Inflammatory macrophage (primary cell): ENCODE measurements around the gene ZNF526.
A peak's percentile ranks its signal among the peaks of the same experiment; 100 is the strongest.
"Not testable (repeated sequence)": the region's sequence is repeated elsewhere in the genome, so short reads cannot be mapped to it uniquely, and the experiment has no call there.

Experiments used
- DNase-seq, 2 donors: peaks; one replicate each; pipeline ENCODE4 v3.0.0-alpha.2; 2020 to 2022

Gene ZNF526

GRCh38 chr19:42266928-42267603 lies 47.0 kb downstream of the ZNF526 start:
- DNase-seq = not testable (repeated sequence)

GRCh38 chr19:42267644-42268141 lies 47.6 kb downstream of the ZNF526 start:
- no peak for DNase-seq

DNA sequence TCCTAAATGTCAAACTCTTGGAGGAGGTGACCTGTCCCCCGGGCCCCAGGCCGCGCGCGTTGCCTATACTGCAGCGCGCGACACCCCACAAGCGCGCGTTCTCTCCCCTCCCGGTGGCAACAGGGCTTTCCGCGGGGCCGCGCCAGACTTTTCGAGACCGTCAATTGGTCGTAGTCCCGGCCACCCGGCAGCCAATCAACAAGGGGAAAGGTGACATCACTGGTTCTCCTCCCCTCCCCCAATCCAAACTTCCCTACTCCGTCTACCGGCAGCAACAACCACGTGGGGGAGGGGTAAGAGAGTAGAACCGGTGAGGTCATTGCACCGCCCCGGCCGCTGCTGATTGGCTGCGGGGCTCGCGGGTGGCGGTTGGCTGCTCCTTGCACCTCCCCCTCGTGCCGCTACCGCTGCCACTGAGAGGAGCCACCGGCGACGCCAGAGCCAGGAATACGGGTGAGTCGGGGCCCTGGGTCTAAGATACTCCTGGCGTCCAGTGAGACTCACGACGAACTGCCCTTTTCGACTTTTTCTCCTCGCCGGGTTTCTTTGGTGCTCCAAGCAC lies 48.1 kb downstream of the ZNF526 start:
- DNase-seq = peak; percentile 99 to 100

- peak; percentile 100 for DNase-seq
Observed at GRCh38 chr19:42268704-42269477, 48.8 kb downstream of the ZNF526 start, which contains the start of gene CIC. Gene CIC, plus strand, starts transcription at chr19:42269252. Its CDS starts 2,532 bp downstream, at chr19:42271784.

GRCh38 chr19:42269478-42270345 lies 49.6 kb downstream of the ZNF526 start:
- no peak for DNase-seq

DNA sequence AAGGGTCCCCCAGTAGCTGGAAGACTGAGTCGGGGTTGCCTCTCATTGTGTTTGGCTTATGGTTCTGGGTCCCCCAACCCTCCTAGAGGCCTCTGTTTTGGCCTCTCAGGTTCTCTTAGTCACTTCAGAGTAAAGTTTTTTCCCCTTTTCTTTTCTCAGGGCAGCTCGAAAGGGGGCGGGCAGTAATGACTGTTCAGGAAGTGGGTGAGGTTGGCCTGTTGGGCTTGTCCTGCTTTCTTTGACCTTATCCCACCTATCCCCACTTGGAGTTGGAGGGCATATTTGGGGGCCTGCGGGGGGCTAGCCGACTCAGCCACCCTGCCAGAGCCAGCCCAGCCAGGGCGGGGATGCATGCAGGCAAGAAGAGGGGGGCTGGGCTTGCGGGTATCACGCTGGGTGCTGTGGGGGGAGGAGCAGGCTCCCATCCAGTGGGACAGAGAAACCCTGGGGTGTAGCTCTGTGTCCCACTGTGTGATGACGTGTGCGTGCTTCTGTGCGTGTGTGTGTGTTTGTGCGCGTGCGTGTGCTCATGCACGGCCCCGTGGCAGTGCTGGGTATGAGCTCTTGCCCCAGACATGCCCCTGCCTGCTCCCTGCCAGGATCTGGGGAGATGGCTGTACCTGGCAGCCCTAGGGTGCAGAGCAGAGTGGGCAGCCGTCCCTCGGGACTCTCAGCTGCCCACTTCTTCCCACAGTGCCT lies 50.4 kb downstream of the ZNF526 start:
- DNase-seq = peak; percentile 55 to 60

GRCh38 chr19:42271045-42271419 lies 50.9 kb downstream of the ZNF526 start:
- DNase-seq = no peak

GRCh38 chr19:42271861-42272534 lies 51.9 kb downstream of the ZNF526 start:
- no peak for DNase-seq

DNA sequence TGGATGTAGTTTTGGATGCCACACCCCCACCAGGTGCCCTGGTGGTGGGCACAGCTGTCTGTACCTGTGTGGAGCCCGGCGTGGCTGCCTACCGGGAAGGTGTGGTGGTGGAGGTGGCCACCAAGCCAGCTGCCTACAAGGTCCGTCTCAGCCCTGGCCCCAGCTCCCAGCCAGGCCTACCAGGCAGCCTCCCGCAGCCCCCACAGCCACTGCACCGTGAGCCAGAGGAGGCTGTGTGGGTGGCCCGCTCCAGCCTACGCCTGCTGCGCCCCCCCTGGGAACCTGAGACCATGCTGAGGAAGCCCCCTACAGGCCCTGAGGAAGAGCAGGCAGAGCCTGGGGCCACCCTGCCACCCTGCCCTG lies 52.4 kb downstream of the ZNF526 start:
- no peak for DNase-seq

DNA sequence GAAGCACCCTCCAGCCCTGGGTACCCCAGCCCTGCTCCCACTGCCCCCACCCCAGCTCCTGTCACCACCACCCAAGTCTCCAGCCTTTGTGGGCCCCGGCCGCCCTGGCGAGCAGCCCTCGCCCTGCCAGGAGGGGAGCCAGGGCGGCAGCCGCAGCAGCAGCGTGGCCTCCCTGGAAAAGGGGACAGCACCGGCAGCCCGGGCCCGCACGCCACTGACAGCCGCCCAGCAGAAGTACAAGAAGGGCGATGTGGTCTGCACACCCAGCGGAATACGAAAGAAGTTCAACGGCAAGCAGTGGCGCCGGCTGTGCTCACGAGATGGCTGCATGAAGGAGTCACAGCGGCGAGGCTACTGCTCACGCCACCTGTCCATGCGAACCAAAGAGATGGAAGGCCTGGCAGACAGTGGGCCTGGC lies 52.9 kb downstream of the ZNF526 start:
- DNase-seq = no peak

DNA sequence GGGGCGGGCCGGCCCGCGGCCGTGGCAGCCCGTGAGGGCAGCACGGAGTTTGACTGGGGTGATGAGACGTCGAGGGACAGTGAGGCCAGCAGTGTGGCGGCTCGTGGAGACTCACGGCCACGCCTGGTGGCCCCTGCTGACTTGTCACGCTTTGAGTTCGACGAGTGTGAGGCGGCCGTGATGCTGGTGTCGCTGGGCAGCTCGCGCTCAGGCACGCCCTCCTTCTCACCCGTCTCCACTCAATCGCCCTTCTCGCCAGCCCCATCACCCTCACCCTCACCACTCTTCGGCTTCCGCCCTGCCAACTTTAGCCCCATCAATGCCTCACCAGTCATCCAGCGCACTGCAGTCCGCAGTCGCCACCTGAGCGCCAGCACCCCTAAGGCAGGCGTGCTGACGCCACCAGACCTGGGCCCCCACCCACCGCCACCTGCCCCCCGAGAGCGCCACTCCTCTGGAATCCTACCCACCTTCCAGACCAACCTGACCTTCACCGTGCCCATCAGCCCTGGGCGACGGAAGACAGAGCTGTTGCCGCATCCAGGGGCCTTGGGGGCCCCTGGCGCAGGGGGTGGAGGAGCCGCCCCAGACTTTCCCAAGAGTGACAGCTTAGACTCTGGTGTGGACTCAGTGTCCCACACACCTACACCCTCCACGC lies 53.4 kb downstream of the ZNF526 start:
- DNase-seq = no peak

GRCh38 chr19:42274065-42274682 lies 54.1 kb downstream of the ZNF526 start:
- no peak for DNase-seq

DNA sequence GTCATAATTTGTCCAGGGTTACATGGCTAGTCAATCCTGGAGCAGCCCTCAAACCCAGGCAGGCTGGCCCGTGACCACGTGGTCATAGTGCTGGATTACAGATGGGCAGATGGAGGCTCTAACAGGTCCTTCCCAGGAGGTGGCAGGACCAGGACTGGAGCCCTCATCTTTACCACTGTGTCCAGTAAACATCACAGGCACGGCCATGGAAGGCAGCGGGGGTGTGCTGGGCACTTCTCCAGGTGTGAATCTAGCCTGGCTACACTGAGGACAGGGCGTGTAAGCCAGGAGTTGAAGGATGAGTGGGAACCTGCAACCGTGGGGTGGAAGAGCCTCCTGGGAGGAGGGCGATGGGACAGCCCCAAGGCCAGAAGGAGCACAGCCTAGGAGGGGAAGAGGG lies 55.0 kb downstream of the ZNF526 start:
- DNase-seq = no peak

GRCh38 chr19:42275517-42275916 lies 55.4 kb downstream of the ZNF526 start:
- DNase-seq = no peak

DNA sequence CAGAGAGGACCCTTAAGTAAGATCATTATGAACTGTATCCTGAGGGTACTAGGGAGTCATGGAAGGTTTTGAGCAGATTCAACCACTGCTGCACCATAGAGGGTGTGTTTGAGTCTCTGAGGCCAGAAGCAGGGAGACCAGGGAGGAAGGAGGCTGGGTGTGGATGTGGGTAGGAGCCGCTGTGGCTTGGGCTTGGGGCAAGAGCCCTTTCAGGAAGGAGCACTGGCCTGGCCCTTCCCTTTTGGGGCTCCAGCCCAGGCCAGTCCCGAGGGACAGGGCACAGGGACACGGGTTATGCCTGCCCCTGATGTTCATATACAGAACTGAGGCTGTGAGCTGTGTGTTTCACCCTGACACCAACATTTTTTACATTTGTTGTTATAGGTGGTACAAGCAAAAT lies 56.2 kb downstream of the ZNF526 start:
- DNase-seq = peak; percentile 59 to 62

DNA sequence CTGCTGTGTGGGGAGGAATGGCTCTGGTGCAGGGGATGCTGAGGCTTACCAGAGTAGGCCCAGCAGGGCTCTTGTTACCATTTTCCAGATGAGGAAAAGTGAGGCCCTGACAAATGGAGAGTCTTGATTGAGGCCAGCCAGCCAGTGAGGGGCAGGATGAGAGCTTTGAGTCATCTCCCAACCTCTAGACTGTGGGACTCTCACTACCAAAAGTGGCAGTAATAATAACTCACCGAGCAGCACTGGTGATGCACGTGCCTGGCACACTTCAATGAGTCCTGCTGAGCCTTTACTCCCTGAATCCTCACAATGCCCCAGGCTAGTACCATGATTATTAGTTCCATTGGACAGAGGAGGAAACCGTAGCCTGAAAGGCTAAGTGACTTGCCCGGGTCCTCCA lies 56.7 kb downstream of the ZNF526 start:
- no peak for DNase-seq
